ENCODE data around the gene SAMSN1.
"Not testable (repeated sequence)": the region's sequence is repeated elsewhere in the genome, so short reads cannot be mapped to it uniquely, and the experiment has no call there.

The SAMSN1 gene

DNA sequence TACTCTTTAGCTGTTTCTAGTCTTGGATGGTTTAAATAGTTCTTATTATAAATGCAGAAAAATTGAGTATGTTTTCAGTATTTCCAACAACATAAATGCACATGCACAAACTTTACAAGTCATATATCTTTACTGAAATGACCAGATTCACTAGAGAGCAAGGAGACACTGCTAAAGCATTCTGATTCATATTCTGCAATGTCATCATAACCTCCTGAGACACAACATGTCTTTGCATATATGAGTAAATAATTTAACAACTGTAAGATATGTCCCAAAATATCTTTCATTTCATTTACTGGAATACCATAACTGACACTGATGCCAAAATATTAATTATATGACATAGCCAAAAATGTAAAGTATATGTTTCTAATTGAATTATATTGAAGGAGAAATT, 16.8 kb upstream of the SAMSN1 start:
- DNase-seq, result no peak

DNA sequence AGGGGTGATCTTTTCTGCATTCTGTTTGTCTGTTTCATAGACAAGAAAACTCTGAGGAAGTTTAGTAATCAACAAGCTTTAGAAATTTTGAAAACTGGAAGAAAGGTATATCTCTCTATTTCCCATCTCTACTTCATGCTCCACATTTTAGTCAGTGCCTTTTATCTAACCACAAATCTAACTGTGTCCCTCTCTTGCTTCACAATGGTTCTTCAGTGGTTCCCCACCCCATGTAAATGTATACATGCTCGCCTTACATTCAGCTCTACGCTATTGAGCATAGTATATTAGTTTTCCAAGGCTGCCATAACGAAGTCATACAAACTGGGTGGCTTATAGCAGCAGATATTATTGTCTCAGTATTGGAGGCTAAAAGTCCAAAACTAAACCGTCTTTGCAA, 14.4 kb upstream of the SAMSN1 start:
- no peak for DNase-seq

DNA sequence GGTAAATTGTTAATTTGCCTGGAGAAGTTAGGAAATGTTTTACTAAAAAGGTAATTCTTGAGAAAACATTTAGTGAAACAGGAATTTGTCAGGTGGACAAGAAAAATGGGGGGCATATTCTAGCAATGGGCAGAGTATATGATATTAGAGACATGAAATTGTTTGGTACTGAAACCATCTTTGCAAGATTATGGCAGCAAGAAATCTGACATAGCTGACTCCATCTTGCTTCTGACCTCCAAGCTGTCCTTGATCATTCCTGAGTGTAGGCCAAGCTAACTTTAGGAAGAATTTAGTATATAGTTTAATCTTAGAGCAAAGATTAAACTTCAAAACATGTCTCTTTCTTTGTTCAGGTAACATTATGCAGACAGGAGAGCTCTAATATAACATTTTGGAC, 14.0 kb upstream of the SAMSN1 start:
- DNase-seq, result no peak

DNA sequence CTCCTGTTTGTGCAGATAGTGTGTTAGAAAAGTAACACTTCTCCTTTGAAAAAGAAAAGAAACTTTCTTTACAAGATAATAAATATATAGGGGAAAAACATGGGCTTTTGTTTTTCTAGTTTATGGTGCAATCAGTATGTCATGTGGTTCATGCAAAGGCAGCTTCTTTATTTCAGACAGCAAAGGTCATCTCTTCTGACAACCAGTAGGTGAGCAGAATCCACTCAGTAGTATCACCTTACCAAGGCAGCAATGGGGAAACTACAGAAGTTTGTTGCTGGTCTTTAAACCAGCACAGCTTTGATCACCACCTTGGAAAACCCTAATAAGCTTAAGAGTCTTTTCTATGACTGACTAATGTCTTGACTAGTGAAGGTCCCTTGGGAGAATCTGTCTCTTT, 13.0 kb upstream of the SAMSN1 start:
- no peak for DNase-seq

DNA sequence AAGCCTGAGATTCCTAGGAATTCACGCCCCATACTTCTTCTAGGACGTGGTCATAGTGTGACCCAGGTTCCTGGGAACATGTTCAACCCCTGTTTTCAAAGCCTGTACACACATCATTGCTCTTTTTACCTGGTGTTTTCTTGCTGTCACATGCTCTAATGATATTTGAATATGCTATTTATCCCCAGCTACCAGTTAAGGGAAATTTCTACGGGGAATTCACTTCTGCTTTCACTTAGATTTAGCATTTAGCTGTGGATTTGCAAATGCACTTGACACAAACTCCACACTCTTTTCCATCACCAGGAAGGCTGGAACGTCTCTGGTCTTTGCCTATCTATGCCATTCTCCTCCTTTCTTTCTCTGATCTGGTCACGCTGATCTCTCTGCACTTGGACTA, 11.3 kb upstream of the SAMSN1 start:
- DNase-seq, result no peak

DNA sequence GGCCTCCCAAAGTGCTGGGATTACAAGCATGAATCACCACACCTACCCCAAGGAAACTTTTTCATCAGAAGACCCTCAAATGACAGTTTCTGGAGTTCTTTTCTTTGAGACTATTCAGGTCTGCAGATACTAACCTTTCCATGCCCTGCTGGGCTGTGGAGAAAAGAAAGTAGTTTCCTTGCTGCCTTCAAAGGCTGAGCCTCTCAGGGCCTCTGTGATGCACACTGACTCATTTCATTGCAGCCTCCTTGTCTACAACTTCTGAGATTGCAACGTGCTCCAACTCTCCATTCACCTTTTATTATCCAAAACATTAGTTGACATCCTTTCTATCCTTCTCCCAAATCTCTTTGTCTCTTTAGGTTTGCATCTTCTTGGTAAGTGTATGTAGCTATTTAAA, 8.8 kb upstream of the SAMSN1 start:
- no peak for DNase-seq

DNA sequence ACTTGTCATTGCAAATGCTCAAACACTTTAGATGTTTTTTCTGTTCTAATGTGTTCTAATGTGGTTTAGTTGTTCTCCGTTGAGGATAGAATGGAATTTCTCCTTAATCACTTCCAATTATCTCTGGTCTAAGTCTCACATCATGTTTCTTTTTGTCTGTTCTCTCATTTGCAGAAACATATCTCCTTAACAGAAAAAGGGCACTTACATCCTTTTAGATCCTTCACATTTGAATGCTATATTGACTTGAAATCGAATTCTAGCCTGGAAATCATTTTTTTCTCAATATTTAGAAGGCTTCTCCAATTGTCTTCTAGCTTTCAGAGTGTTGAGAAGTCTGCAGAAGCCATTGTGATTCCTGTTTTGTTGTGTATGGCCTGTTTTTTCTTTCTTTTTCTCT, 7.3 kb upstream of the SAMSN1 start:
- DNase-seq, result no peak

DNA sequence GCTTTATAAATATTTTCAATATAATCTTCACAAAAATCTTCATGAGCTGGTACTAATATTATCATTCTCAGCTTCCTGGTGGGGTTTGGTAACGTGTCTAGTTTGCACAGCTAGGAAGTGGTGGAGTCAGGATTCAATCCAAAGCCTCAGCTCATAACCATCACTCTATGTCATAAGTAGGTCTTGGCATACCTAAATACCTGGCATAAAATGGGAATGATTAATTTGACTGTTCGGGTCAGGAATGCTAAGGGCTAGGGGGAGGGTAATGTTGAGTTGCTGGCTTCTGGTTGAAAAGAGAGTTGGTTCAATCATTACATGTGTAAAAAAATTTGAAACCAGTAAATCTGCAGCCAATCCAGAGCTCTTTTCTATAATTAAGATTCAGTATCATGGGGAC, 5.6 kb upstream of the SAMSN1 start:
- DNase-seq, result no peak

DNA sequence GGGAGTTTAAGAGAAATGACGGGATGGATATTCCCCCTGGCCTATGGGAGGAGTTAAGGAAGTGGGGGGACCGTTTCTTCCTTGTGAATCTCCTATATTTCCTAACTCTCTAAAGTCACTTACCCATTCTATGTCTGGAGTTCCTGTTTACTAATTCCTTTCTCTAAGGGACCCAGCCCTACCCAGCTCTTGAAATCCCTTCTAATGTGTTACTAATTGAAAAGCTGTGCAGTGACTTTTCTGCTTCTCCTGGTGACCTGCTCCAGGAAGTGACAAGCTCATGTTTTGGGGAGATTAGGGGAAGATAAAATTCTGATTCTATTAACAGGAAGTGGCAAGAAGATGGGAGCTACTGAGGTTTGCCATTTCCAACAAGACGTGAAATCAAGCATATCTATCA, 4.0 kb upstream of the SAMSN1 start:
- DNase-seq, result no peak

DNA sequence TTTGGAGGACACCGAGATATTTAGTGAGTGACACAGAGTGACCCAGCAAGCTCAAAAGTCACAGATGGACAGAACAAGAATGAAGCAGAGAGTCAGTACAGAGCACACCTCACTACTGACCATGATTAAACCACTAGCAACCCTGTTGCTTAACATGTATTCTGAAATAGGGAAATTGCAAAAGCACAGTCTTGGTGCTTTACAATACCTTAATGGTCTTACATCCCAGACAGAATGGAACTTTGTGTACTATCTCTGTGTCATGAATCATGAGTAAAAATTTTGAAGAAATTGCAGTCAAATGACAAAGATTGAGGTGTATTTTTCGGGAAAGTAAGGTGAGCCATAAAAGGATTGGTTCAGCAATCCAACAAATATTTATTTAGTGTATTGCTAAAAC, 2.7 kb upstream of the SAMSN1 start:
- no peak for DNase-seq

DNA sequence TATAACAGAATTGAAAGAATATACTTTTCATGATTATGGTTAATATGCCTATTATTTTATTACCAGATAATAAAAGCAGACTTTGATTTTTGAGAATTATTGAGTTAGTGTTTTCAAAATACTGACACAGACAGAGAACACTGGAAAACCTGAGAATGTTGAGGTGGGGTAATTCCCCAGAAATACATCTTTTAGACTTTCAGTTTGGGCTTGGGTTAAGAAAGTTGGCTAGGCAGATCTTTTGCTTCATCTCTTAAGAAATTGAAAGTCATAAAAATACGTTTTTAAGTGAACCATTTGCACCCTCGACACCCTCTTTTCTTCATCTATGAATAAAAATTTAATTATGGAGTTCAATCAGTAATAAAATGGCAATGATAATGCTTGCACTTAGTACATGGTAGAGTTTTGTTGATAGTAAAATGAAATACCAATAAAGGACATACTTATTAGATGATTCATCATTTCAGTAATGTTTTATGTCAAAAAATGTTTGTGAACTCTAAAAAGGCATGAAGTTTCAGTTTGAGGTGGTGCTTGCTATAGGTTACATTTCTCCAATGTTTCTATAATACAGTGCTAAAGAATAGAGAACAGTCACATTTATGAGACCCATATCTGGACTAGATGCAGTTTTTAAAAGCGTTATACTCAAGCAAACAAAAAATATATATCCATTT, 1.9 kb upstream of the SAMSN1 start:
- no peak for DNase-seq

DNA sequence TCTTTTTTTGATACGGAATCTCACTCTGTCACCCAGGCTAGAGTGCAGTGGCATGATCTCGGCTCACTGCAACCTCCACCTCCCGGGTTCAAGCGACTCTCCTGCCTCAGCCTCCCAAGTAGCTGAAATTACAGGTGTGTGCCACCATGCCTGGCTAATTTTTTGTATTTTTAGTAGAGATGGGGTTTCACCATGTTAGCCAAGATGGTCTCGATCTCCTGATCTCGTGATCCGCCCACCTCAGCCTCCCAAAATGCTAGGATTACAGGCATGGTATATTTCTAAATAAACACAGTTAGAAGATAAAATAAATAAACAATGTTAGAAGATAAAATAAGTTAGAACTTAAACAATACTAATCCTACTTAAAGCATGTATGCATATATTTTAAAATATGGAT, 604 bp upstream of the SAMSN1 start:
- not testable (repeated sequence) for DNase-seq

DNA sequence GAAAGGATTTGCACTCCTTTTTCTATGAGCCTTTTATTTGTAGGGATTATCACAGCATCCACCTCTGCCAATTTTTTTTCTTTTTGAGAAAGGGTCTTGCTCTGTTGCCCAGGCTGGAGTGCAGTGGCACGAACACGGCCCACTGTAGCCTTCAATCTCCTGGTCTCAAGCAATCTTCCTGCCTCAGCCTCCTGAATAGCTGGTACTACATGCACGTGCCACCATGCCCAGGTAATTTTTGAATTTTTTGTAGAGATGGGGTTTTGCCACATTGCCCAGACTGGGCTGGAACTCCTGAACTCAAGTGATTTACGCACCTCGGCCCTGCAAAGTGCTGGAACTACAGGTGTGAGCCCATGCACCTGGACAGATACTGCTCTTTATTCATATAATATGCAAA, 2.1 kb downstream of the SAMSN1 start:
- no peak for DNase-seq

DNA sequence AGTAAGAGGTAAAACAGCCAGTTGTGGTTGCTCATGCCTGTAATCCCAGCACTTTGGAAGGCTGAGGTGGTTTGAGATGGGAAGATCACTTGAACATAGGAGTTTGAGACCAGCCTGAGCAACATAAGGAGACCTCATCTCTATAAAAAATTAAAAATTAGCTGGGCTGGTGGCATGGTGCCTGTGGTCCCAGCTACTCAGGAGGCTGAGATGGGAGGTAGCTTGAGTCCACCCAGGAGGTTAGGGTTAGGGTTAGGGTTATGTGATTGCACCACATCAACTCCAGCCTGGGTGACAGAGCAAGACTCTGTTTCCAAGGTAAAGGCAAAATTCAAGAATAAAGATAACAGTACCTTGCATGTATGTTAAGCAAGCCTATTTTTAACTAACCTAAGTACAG, 3.5 kb downstream of the SAMSN1 start:
- no peak for DNase-seq

DNA sequence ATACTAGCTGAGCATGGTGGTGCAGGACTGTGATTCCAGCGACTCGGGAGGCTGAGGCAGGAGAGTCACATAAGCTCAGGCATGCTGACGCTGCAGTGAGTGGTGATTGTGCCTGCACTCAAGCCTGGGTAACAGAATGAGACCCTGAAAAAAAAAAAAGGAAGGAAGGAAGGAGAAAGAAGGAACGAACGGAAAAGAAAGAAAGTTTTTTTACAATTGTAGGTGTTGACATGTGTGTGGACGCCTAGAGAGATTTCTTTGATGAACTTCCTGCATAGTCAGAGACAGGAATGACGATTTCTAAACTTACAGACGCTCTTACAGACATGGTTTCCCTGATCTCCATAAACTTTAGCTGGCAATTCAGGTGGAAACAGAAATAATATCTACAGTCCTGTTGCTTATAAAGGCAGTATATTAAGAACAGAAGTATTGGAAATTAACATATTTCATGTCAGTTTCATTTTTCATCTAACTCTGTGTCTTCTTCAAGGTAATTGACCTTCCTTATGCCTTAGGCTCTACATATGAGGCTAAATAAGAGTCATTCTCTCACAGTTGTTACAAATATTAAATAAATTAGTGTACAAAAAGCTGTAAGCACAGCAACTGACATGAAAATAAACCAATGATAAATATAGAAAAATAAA, 4.1 kb downstream of the SAMSN1 start:
- no peak for DNase-seq

DNA sequence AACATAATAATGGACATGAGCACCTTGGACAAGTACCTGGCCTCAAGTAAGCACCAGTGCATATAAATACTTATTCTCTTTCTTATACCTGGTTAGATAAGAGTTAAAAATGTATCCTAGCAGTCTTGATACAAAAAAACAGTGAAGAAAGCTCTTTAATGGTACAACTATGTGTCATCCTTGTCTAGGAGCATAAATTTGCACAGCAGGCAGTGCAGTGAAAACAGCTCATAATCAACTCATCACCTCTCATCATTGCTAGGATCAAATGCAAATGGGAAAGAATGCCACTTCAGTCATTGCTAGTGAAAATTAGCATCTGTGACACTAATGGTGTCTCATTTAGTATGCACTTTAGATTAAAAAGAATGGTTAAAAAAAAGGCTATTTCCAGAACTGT, 7.6 kb downstream of the SAMSN1 start:
- DNase-seq, result no peak

DNA sequence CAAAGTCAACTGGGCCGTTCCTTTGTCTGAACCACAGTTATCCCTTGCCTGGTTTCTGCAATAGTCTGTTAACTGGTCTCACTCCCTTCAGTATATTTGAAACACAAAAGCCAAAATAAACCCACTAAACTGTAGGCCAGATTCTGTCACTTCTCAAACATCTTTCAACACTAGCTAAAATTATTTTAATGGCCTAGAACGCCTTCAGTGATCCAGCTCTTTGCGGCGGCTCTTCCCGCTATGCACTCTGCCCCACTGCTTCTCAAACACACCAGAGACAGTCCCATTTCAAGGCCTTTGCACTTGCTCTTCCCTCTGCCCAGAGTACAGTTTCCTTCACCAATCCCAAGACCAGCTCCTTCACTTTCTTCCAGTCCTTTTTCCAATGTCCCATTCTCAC, 9.2 kb downstream of the SAMSN1 start:
- no peak for DNase-seq

DNA sequence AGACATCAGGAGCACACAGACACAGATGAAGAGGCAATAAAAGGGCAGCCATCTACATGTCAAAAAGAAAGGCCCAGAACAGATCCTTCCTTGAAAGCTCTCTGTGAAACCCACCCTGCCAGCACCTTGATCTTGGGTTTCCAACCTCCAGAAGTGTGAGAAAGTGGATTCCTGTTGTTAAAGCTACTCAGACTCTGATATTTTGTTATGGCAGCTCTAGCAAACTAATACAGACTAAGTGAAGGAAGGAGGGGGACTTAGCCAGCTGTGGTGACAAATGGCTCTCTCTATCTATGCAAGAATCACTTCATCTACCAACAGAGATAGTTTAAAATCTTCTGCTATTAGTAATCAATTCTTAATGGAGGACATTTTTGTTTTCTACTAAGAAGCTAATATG, 10.4 kb downstream of the SAMSN1 start:
- DNase-seq, result no peak

DNA sequence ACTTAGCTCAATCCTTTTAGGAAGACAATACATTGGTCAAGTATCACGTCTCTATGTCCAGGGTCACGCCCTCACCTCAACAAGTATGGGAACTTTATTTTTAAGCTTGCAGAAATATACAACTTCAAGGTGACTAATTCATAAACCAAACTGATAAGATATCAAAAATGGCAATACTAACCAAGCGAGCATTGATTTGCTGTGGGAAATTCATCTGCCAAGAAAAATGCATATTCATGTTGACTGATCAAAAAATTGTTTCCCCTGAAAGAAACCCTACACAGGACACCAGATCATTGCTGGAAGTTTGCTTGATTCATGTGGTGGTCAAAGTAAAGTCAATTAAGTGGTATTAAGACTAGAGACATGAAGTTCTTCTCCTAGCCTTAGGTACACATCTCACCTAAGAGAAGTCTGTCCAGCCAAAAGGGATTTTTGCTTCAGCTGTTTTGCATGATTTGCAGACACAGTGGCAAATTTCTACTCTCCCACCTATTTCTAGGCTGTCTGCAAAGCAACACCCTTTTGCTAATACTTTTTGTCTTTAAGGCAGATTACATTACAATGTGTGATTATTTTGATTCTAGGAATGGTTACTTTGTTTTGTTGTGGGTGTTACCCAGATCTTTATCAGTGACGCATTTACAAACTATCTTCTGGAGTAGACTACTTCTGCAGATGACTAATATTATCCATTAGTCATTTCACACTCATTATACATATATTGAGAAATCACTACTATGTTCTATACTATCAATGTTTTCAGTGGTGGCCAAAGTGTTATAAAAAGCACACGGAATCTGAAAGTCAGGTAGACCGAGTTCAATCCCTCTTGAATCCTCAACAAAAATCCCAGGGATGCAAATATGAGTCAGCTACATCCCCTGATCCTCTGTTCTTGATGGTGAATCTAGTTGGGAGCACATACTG, 12.4 kb downstream of the SAMSN1 start:
- no peak for DNase-seq

DNA sequence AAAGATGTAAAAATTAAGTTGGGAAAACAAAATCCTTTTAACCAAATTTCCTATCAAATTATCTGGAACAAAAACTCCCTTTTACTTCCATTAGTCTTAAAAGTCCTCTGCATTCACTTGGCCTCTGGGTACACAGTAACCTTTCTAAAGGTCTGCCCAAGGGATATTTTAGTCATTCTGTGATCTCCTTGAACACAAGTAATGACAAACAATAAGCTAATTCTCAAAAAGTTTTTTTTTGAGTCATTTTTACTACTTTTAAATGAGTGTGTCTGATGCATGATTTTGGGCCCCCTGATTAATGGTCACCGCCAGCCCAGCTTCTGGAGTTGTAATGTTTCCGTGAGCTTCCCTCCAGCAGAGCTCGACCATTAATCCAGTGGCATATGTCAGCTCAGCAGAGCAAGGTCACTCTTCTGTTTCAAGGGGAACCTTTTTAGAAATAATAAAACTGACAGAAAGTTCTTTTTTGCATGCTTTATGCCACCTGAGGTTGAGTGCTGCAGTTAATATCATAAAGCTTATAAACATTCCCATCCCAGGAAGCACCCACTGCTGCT, 14.3 kb downstream of the SAMSN1 start:
- DNase-seq, result no peak

DNA sequence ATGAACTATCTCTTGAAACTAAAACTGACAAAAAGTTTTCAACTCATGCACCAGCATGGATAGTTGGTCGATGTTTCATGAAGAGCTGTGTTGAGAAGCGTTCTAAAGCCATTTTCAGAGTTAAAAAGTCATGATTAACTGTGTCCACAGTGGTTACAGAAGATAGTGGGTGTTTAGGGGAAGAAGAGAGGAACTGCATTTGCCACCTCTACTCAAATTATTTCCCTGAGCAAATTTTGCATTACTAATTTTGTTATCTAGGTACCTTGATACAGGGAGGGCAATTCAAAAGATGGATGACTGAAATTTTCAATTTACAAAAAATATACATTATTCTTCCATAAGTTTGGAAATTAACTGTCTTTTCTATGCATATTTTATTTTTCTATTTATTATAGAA, 15.5 kb downstream of the SAMSN1 start:
- DNase-seq, result no peak

DNA sequence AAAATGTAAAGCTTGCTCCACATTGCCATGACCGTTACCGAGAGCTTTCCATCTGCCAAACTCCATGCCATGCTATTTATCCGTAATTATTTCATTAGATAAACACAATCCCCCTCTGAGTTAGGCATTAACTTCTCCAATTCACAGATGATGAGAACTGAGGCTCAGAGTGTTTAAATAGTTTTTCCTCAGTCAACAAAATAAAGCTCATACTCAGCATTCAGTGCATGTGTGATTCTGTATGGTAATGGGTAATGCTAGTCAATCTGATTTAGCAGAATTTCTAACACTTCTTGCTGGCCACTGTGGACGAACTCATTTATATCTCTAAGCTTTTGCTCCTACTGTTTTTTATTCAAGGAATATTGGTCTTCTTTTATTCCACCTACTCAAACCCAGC, 17.3 kb downstream of the SAMSN1 start:
- no peak for DNase-seq
